ENCODE data around the gene DLX4. TPM values are rescaled to one million over a fixed set of nuclear protein-coding genes. Genes with fewer than 3 reads are reported as not detected.

DLX4 gene
- total RNA-seq, 1 donor from 2014 or later: not detected

GRCh38 chr17:49967621-49968404 lies 1.2 kb upstream of the DLX4 start:
- no peak for DNase-seq (ENCODE audit: extremely low read depth, low read depth, low spot score)

GRCh38 chr17:49968405-49969133 lies 421 bp upstream of the DLX4 start:
- DNase-seq (ENCODE audit: extremely low read depth, low read depth, low spot score): no peak

GRCh38 chr17:49969795-49970389 lies 902 bp downstream of the DLX4 start:
- no peak for DNase-seq (ENCODE audit: extremely low read depth, low read depth, low spot score)

- no peak for DNase-seq (ENCODE audit: extremely low read depth, low read depth, low spot score)
These were observed 1.5 kb downstream of the DLX4 start for GRCh38 chr17:49970498-49970897.

GRCh38 chr17:49971199-49971847 lies 2.3 kb downstream of the DLX4 start:
- no peak for DNase-seq (ENCODE audit: extremely low read depth, low read depth, low spot score)

GRCh38 chr17:49971848-49972485 lies 3.0 kb downstream of the DLX4 start:
- no peak for DNase-seq (ENCODE audit: extremely low read depth, low read depth, low spot score)

- no peak for DNase-seq (ENCODE audit: extremely low read depth, low read depth, low spot score)
These were observed 3.7 kb downstream of the DLX4 start for GRCh38 chr17:49972486-49973270.

- no peak for DNase-seq (ENCODE audit: extremely low read depth, low read depth, low spot score)
These were observed 4.3 kb downstream of the DLX4 start for GRCh38 chr17:49973271-49973615.

GRCh38 chr17:49975531-49975930 lies 6.5 kb downstream of the DLX4 start:
- DNase-seq (ENCODE audit: extremely low read depth, low read depth, low spot score): no peak

- no peak for DNase-seq (ENCODE audit: extremely low read depth, low read depth, low spot score)
These were observed 7.3 kb downstream of the DLX4 start for GRCh38 chr17:49976163-49976827.

GRCh38 chr17:49976828-49977202 lies 7.8 kb downstream of the DLX4 start:
- DNase-seq (ENCODE audit: extremely low read depth, low read depth, low spot score): no peak

- DNase-seq (ENCODE audit: extremely low read depth, low read depth, low spot score): no peak
These were observed 8.7 kb downstream of the DLX4 start for GRCh38 chr17:49977463-49978389.

- DNase-seq (ENCODE audit: extremely low read depth, low read depth, low spot score): no peak
These were observed 9.5 kb downstream of the DLX4 start for GRCh38 chr17:49978501-49978900.

- no peak for DNase-seq (ENCODE audit: extremely low read depth, low read depth, low spot score)
These were observed 10.9 kb downstream of the DLX4 start for GRCh38 chr17:49979748-49980479.

- no peak for DNase-seq (ENCODE audit: extremely low read depth, low read depth, low spot score)
These were observed 11.8 kb downstream of the DLX4 start for GRCh38 chr17:49980703-49981197.

GRCh38 chr17:49984283-49984682 lies 15.3 kb downstream of the DLX4 start:
- DNase-seq (ENCODE audit: extremely low read depth, low read depth, low spot score): no peak

GRCh38 chr17:49984776-49985175 lies 15.8 kb downstream of the DLX4 start:
- no peak for DNase-seq (ENCODE audit: extremely low read depth, low read depth, low spot score)
